HG03571 (cell line): Measurements from ENCODE around the gene ACACA.
"Not testable (repeated sequence)": the region's sequence is repeated elsewhere in the genome, so short reads cannot be mapped to it uniquely, and the experiment has no call there.

Source experiments
- ATAC-seq: cut with Tn5 transposase; IDR thresholded peaks from one replicate; pipeline ENCODE4 v1.9.1; 2021; ENCODE audit not compliant: unreplicated experiment

ACACA gene

GRCh38 chr17:37406635-37407461 is at the start of gene ACACA, which contains the start of gene TADA2A:
Gene ACACA (minus strand): TSS chr17:37406836. CDS start chr17:37406299, 537 bp downstream.
Gene TADA2A (plus strand): TSS chr17:37406886. CDS start chr17:37411366, 4,480 bp downstream.
- ATAC-seq = peak; percentile 69

GRCh38 chr17:37450112-37450511 is 43.5 kb upstream of the ACACA start:
- no peak for ATAC-seq

- no peak for ATAC-seq
Measured at GRCh38 chr17:37447641-37448040, 41.0 kb upstream of the ACACA start.

GRCh38 chr17:37446027-37446426 is 39.4 kb upstream of the ACACA start:
- ATAC-seq = no peak

- ATAC-seq = not testable (repeated sequence)
Measured at GRCh38 chr17:37441369-37442014, 34.9 kb upstream of the ACACA start.

GRCh38 chr17:37440424-37440823 is 33.8 kb upstream of the ACACA start:
- no peak for ATAC-seq

GRCh38 chr17:37438141-37438540 is 31.5 kb upstream of the ACACA start:
- ATAC-seq = no peak

GRCh38 chr17:37432671-37433070 is 26.0 kb upstream of the ACACA start:
- no peak for ATAC-seq

GRCh38 chr17:37430051-37430627 is 23.5 kb upstream of the ACACA start:
- ATAC-seq = no peak

- ATAC-seq = no peak
Measured at GRCh38 chr17:37429453-37429852, 22.8 kb upstream of the ACACA start.

GRCh38 chr17:37429039-37429438 is 22.4 kb upstream of the ACACA start:
- no peak for ATAC-seq

GRCh38 chr17:37425268-37425667 is 18.6 kb upstream of the ACACA start:
- ATAC-seq = no peak

- ATAC-seq = no peak
Measured at GRCh38 chr17:37422971-37423625, 16.5 kb upstream of the ACACA start.

- no peak for ATAC-seq
Measured at GRCh38 chr17:37417852-37418251, 11.2 kb upstream of the ACACA start.

- no peak for ATAC-seq
Measured at GRCh38 chr17:37413875-37414519, 7.4 kb upstream of the ACACA start.

- ATAC-seq = no peak
Measured at GRCh38 chr17:37410357-37410756, 3.7 kb upstream of the ACACA start.

GRCh38 chr17:37408145-37408479 is 1.5 kb upstream of the ACACA start:
- ATAC-seq = not testable (repeated sequence)

- no peak for ATAC-seq
Measured at GRCh38 chr17:37405955-37406634, 541 bp downstream of the ACACA start.

GRCh38 chr17:37405522-37405921 is 1.1 kb downstream of the ACACA start:
- ATAC-seq = not testable (repeated sequence)

- ATAC-seq = no peak
Measured at GRCh38 chr17:37400505-37400904, 6.1 kb downstream of the ACACA start.
